Neural progenitor cell (in vitro differentiated cells): ENCODE measurements around the gene SPHK1.

Source experiments
- CTCF ChIP-seq: fragments of 200-600 bp; sonication (generic); IDR thresholded peaks from 2 replicates; pipeline ENCODE4 v1.5.1; 2017; ENCODE audit warnings: antibody characterized with exemption, mild to moderate bottlenecking
- EZH2 ChIP-seq: fragments of 200-600 bp; sonication (generic); IDR thresholded peaks from 2 replicates; pipeline ENCODE4 v1.6.1; 2017; ENCODE audit warnings: antibody characterized with exemption, mild to moderate bottlenecking, moderate library complexity

GRCh38 chr17:76366247-76366646 is 18.2 kb upstream of the SPHK1 start:
- no peak for TF ChIP-seq CTCF
- TF ChIP-seq EZH2: no peak
